OCI-LY7 (cell line): ENCODE data around the gene DCC. TPM values are rescaled to one million over a fixed set of nuclear protein-coding genes. Genes with fewer than 3 reads are reported as not detected.

Experiments used
- BruUV-seq: library from RNA; stranded (reverse); fragments of 400-500 nt; replicated peaks from 2 replicates; lab custom pipeline; 2021; lab: Mats Ljungman, UMichigan
- CTCF ChIA-PET: fragments of 300-600 bp; sonication (Branson Sonifier 250); formaldehyde crosslinking; loops from one replicate; lab custom pipeline; 2022; ENCODE audit warnings: antibody characterized with exemption; ENCODE audit not compliant: unreplicated experiment; lab: Charles Lee
- POLR2A ChIA-PET: fragments of 300-600 bp; sonication (Branson Sonifier 250); formaldehyde crosslinking; loops from one replicate; lab custom pipeline; 2022; ENCODE audit warnings: antibody characterized with exemption; lab: Charles Lee
- DNase-seq: peaks from one replicate; pipeline ENCODE4 v3.0.0-alpha.2; 2015; ENCODE audit warnings: low spot score
- H2AFZ ChIP-seq: fragments of 200-600 bp; sonication (generic), shearing (Covaris generic); 2 replicates; pipeline ENCODE4 v1.6.1; 2014; ENCODE audit warnings: mild to moderate bottlenecking, antibody characterized with exemption, low read length, moderate library complexity
- H3K27ac ChIP-seq: fragments of 200-600 bp; sonication (generic); 2 replicates; pipeline ENCODE4 v1.5.1; 2014; ENCODE audit warnings: mixed run types, low read depth, mild to moderate bottlenecking, moderate library complexity, low read length, inconsistent platforms; ENCODE audit not compliant: poor library complexity, severe bottlenecking
- H3K36me3 ChIP-seq: fragments of 200-600 bp; sonication (generic); 2 replicates; pipeline ENCODE4 v1.6.1; 2014; ENCODE audit warnings: mild to moderate bottlenecking, antibody characterized with exemption, low read length, moderate library complexity, mixed read lengths; ENCODE audit not compliant: insufficient read depth
- H3K4me1 ChIP-seq: fragments of 200-600 bp; sonication (generic); 2 replicates; pipeline ENCODE4 v1.5.1; 2014; ENCODE audit warnings: mild to moderate bottlenecking, low read length; ENCODE audit not compliant: insufficient read depth, poor library complexity, severe bottlenecking
- H3K4me2 ChIP-seq: fragments of 200-600 bp; sonication (generic); 2 replicates; pipeline ENCODE4 v1.6.1; 2014; ENCODE audit warnings: mild to moderate bottlenecking, low read length
- H3K4me3 ChIP-seq: fragments of 200-600 bp; sonication (generic); 2 replicates; pipeline ENCODE4 v1.5.1; 2014; ENCODE audit warnings: mild to moderate bottlenecking, low read depth, low read length; ENCODE audit not compliant: poor library complexity, severe bottlenecking
- H3K79me2 ChIP-seq: fragments of 200-600 bp; sonication (generic); 2 replicates; pipeline ENCODE4 v1.6.1; 2016; ENCODE audit warnings: low read depth, mild to moderate bottlenecking, low read length, moderate library complexity, mixed read lengths; ENCODE audit not compliant: insufficient read depth
- H3K9me2 ChIP-seq: fragments of 200-600 bp; sonication (generic); 2 replicates; pipeline ENCODE4 v1.6.1; 2016; ENCODE audit warnings: mild to moderate bottlenecking, low read length, mixed read lengths; ENCODE audit not compliant: insufficient read depth
- H3K9me3 ChIP-seq: fragments of 200-600 bp; sonication (generic); 2 replicates; pipeline ENCODE4 v1.6.1; 2014; ENCODE audit warnings: mild to moderate bottlenecking, mixed run types, low read length, mixed read lengths
- H4K20me1 ChIP-seq: fragments of 200-600 bp; sonication (generic); 2 replicates; pipeline ENCODE4 v1.6.1; 2014; ENCODE audit warnings: mild to moderate bottlenecking, antibody characterized with exemption, low read length, moderate library complexity, mixed read lengths; ENCODE audit not compliant: insufficient read depth
- CTCF ChIP-seq: fragments of 200-600 bp; sonication (generic); conservative IDR thresholded peaks from 2 replicates; pipeline ENCODE4 v1.5.1; 2014; ENCODE audit warnings: mild to moderate bottlenecking, antibody characterized with exemption, low read length, moderate library complexity, mixed read lengths
- EZH2phosphoT487 ChIP-seq: fragments of 200-600 bp; sonication (generic); IDR thresholded peaks from 2 replicates; pipeline ENCODE4 v1.6.1; 2018; ENCODE audit warnings: low read depth, borderline replicate concordance, mild to moderate bottlenecking, mixed run types, antibody characterized with exemption, low read length, moderate library complexity, mixed read lengths
- intact Hi-C: fragments of 100-400 bp; cut with micrococcal nuclease; formaldehyde crosslinking; loops from one replicate; pipeline ENCODE4 v1.10.0; 2022; ENCODE audit not compliant: unreplicated experiment
- total RNA-seq, 2 experiments: library from RNA; depleted of rRNA in 1 of 2; stranded (reverse); fragments of >200 nt in 1 of 2; shearing (Covaris generic) in 1 of 2; gene quantifications; 2 replicates each; pipeline ENCODE4 v1.2.3, GENCODE V29; 2014 to 2022

DCC gene
- total RNA-seq, 2 experiments from 2014 or later: not detected

- Histone ChIP-seq H3K4me3 (no peak overlapping the region), H3K27ac (no peak overlapping the region), H4K20me1 (no peaks in the 10 kb centered on the region), H3K9me3 (no peaks in the 10 kb centered on the region), H3K9me2 (no peaks in the 10 kb centered on the region), H3K79me2 (no peaks in the 10 kb centered on the region), H3K4me1 (no peaks in the 10 kb centered on the region), H3K4me2 (no peak overlapping the region), H2AFZ (no peak overlapping the region), H3K36me3 (no peaks in the 10 kb centered on the region)
- intact Hi-C loops: no loop called here
- TF ChIP-seq EZH2phosphoT487: no peak
- BruUV-seq: no TSS peak
- ChIA-PET POLR2A (no interaction called here), CTCF (no interaction called here)
- no peak for DNase-seq
These were observed 183.6 kb downstream of the DCC start for GRCh38 chr18:52523566-52523965.

- BruUV-seq: no TSS peak
- TF ChIP-seq CTCF (no peak), EZH2phosphoT487 (no peak)
- no peaks in the 10 kb centered on the region for H4K20me1 ChIP-seq
- no peak overlapping the region for H2AFZ ChIP-seq
- intact Hi-C loops: no loop called here
- POLR2A ChIA-PET: no interaction called here
- H3K27ac ChIP-seq: no peak overlapping the region
- no peaks in the 10 kb centered on the region for H3K4me1 ChIP-seq
- H3K9me3 ChIP-seq: no peaks in the 10 kb centered on the region
- no peaks in the 10 kb centered on the region for H3K36me3 ChIP-seq
- H3K79me2 ChIP-seq: no peaks in the 10 kb centered on the region
- no peak overlapping the region for H3K4me2 ChIP-seq
- CTCF ChIA-PET: no interaction called here
- no peak overlapping the region for H3K4me3 ChIP-seq
- no peak for DNase-seq
- H3K9me2 ChIP-seq: no peaks in the 10 kb centered on the region
These were observed 191.8 kb downstream of the DCC start for GRCh38 chr18:52531836-52532235.

GRCh38 chr18:52536039-52536438 is 196.0 kb downstream of the DCC start:
- TF ChIP-seq EZH2phosphoT487: no peak
- TF ChIP-seq CTCF: no peak
- ChIA-PET CTCF (no interaction called here), POLR2A (no interaction called here)
- H3K4me3 ChIP-seq: no peak overlapping the region
- no peak for DNase-seq
- H3K79me2 ChIP-seq: no peaks in the 10 kb centered on the region
- H3K36me3 ChIP-seq: no peaks in the 10 kb centered on the region
- no peak overlapping the region for H3K27ac ChIP-seq
- no TSS peak for BruUV-seq
- no peaks in the 10 kb centered on the region for H3K4me1 ChIP-seq
- no peaks in the 10 kb centered on the region for H4K20me1 ChIP-seq
- H3K9me2 ChIP-seq: no peaks in the 10 kb centered on the region
- H3K4me2 ChIP-seq: no peak overlapping the region
- no peak overlapping the region for H2AFZ ChIP-seq
- no peaks in the 10 kb centered on the region for H3K9me3 ChIP-seq
- intact Hi-C loops: no loop called here
